GM12872 (cell line): Measurements from ENCODE around the gene HCFC1.

Source experiments
- CTCF ChIP-seq: IDR thresholded peaks from 3 replicates; pipeline ENCODE4 v1.5.1; 2011; ENCODE audit warnings: low read depth, mild to moderate bottlenecking, low read length, moderate library complexity; ENCODE audit not compliant: insufficient read depth

The HCFC1 gene

GRCh38 chrX:153925387-153925738 lies 46.3 kb downstream of the HCFC1 start:
- TF ChIP-seq CTCF, result no peak

DNA sequence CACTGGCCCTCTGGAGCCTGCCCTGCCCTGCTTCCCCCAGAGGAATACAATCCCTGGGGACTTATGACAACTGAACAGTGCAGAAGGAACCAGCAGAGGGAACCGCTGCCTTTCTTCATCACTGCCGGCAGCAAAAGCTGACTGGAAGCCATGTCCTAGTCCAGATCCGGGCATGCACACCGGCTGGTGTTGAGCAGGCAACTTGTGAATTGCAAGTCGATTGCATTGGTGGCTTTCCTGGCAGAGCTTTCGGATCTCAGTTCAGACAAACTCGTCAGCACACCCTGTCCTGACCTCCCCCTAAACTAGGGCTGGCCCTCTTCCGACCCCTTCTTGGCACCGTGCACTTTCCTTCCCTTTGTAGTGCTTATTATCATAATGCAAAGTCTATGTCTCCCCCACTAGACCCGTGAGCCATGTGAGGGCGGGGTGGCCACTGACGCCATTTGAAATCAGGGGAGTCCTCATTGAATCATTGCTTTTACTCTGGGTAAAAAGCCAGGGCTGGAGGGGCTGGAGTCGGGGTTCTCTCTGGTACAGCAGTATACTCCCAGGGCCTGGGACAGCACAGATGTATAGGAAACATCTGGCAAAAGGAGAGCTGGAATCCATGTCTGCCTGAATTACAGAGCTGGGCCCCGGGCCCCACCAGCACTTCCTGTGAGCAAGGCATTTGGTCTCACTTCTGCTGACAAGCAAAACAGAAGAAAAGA lies 47.3 kb downstream of the HCFC1 start:
- peak; percentile 36; the same call in 2 of the 3 replicates for TF ChIP-seq CTCF

DNA sequence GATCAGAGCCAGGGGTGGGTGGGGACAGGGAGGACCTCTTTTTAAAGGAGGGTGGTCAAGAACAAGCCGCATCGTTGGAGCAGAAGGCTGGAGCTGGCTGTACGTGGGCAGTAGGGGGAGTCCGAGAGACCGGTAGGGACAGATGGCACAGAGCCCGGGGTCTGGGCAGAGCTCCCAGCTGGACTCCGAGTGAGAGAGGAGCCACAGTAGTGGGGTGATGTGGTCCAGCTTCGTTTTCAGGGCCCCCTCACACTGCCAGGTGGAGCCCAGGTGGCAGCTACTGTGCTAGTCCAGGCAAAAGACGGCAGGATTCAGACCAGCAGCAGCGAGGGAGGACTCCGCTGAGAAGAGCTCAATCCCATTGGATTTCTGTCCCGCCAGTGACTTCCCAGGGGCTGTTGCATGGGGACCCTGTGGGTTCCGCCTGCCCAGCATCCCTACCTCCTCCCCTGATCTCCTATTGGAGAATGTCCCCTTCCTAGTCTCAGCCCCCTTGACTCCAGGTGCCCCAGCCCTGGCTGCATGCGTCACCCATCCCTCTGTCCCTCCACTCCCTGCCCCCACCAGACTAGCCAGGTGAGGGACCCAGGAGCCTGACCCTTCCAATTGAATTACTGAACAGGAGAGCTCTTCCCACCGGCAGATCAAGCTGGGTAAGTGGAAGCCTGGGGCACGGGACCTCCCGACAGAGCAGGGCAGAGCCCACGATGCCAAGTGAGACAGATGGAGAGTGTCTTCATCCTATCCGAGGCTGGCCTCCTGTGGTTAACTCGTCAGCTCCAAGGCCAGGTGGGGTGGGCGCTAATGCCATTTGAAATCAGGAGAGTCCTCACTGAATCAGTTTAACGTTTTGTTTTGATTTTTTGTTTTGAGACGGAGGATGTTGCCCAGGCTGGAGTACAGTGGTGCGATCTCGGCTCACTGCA lies 48.4 kb downstream of the HCFC1 start:
- peak; percentile 41; the same call in 2 of the 3 replicates for TF ChIP-seq CTCF

DNA sequence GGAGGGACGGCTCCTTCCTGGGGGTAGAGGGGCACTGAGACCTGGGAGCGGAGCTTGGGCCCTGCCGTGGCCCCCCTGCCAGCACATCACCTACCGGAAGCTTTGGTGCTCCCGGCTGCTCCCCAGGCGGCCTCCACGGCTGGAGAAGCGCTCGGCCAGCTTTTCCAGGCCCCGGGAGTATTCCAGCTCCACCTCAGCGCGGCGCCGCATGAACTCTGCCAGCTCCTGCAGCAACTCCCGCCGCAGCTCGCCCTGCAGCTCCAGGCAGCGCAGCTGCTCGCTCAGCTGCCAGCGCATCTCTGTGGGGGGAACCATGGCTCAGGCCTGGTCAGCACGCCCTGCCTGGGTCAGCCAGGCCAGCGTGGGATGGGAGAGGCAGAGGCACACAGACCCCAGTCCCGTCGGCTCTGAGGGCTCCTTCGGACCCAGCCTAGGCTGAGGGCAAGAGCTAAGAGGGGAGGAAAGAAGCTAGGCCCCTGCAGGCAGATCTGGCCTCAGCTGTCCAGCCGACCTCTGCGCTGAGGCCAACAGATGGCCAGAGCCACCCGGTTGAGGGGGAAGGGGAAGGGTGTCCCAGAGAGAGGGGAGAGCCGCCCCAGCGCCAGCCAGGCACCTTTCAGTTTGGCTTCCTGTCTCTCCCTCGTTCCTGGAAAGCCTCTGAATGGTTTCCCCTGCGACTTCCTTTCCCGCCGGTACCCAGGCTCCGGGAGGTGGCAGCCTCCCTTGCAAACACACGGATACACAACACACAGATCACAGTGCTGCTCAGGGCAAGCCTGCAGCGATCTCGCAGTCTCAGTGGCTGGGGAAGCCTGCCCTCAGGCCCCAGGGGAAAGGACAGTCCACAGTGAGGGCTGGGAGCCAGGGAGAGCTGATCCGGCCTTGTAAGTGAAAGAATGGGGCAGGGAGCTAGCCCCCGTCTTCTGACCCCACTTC lies 49.8 kb downstream of the HCFC1 start:
- TF ChIP-seq CTCF, result no peak

DNA sequence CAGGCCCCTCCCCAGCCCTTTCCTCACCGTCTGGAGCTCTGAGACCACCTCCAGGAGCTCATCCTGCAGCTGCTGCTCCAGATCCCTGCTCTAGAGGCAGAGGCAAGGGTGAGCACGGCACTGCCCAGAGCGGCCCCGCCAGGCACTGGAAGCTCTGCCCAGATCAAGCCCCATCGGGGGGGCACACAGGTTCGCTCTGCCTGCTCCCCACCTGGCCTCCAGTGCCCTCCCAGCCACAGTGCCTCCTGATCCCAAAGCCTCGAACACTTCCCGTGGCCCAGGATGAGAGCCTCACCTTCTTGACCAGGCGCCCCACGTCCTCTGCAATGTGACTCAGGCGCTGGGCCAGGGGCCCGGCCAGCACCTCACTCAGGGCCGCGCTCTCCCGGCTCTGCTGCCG lies 50.5 kb downstream of the HCFC1 start:
- TF ChIP-seq CTCF, result no peak

DNA sequence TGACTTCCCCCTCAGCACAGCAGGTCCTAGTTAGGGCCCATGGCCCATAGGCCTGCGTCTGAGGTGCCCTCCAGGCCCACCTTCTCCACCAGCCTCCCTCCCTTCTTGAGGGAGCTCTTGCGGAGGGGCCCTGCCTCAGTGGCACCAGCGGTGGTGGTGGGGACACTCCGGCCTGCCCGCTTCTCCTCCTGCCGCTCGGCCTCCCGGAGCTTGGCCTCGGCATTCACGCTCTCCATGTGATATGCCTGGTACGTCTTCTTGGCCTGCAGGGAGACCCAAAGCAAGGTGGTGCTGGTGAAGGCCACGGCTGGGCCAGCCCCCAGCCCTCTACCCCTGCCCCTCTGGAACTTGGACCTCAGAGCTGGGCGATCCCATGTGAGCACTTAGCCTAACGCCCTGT lies 51.1 kb downstream of the HCFC1 start:
- TF ChIP-seq CTCF, result no peak

DNA sequence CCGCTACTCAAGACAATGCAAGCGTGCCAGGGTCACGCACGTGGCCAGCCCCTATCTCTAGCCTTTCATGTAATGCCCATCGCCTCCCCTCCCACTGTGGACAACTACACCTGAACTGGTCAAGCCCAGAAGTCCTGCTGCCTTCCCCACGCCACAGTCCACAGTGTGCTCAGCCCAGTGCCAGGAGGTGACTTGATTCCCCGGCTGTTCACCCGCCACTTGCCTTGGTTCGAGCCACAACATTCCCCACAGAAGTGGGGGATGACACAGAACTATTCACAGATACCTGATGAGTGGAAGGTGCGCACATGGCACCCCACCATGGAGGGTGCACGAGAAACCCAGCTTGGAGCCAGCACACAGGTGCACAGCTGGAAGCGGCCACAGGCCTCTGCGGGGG lies 52.3 kb downstream of the HCFC1 start:
- TF ChIP-seq CTCF, result no peak
